AG08396 (cell line): ENCODE results near the gene PRKAR2B.
"Not testable (repeated sequence)": the region's sequence is repeated elsewhere in the genome, so short reads cannot be mapped to it uniquely, and the experiment has no call there.

Experiments used
- DNase-seq: peaks from one replicate; pipeline ENCODE4 v3.0.0; 2012; ENCODE audit warnings: low spot score, mixed read lengths

PRKAR2B gene

GRCh38 chr7:107119376-107120105, 75.0 kb downstream of the PRKAR2B start:
- DNase-seq: no peak

- DNase-seq: peak; percentile 16
Observed at GRCh38 chr7:107122486-107122911, 78.0 kb downstream of the PRKAR2B start.

- no peak for DNase-seq
Observed at GRCh38 chr7:107123392-107123791, 78.9 kb downstream of the PRKAR2B start.

GRCh38 chr7:107125475-107125874, 81.0 kb downstream of the PRKAR2B start:
- DNase-seq: no peak

GRCh38 chr7:107128217-107128616, 83.7 kb downstream of the PRKAR2B start:
- DNase-seq: no peak

GRCh38 chr7:107128748-107129147, 84.2 kb downstream of the PRKAR2B start:
- DNase-seq: no peak

- DNase-seq: no peak
Observed at GRCh38 chr7:107130487-107131220, 86.1 kb downstream of the PRKAR2B start.

GRCh38 chr7:107133396-107133795, 88.9 kb downstream of the PRKAR2B start:
- DNase-seq: no peak

- DNase-seq: peak; percentile 23
Observed at GRCh38 chr7:107138696-107139420, 94.4 kb downstream of the PRKAR2B start.

- DNase-seq: not testable (repeated sequence)
Observed at GRCh38 chr7:107143875-107144274, 99.4 kb downstream of the PRKAR2B start.

GRCh38 chr7:107145067-107145838, 100.7 kb downstream of the PRKAR2B start:
- no peak for DNase-seq

- peak; percentile 28 for DNase-seq
Observed at GRCh38 chr7:107147464-107148393, 103.2 kb downstream of the PRKAR2B start.

GRCh38 chr7:107148721-107149120, 104.2 kb downstream of the PRKAR2B start:
- no peak for DNase-seq

- DNase-seq: no peak
Observed at GRCh38 chr7:107149863-107150262, 105.4 kb downstream of the PRKAR2B start.

GRCh38 chr7:107150375-107151073, 106.0 kb downstream of the PRKAR2B start:
- peak; percentile 6 for DNase-seq

- DNase-seq: no peak
Observed at GRCh38 chr7:107151538-107151937, 107.0 kb downstream of the PRKAR2B start.

GRCh38 chr7:107152011-107152410, 107.5 kb downstream of the PRKAR2B start:
- peak; percentile 12 for DNase-seq

- DNase-seq: no peak
Observed at GRCh38 chr7:107154826-107155225, 110.3 kb downstream of the PRKAR2B start.

GRCh38 chr7:107155726-107156125, 111.2 kb downstream of the PRKAR2B start:
- not testable (repeated sequence) for DNase-seq

GRCh38 chr7:107157091-107157490, 112.6 kb downstream of the PRKAR2B start:
- DNase-seq: no peak
